NCI-H1092 treated with DMSO at 0.1 percent for 48 hours (cell line): ENCODE results near the gene PYHIN1.

Experiments
- DNase-seq: peaks from one replicate; lab custom pipeline; 2025; lab: John Stamatoyannopoulos, UW

The PYHIN1 gene

DNA sequence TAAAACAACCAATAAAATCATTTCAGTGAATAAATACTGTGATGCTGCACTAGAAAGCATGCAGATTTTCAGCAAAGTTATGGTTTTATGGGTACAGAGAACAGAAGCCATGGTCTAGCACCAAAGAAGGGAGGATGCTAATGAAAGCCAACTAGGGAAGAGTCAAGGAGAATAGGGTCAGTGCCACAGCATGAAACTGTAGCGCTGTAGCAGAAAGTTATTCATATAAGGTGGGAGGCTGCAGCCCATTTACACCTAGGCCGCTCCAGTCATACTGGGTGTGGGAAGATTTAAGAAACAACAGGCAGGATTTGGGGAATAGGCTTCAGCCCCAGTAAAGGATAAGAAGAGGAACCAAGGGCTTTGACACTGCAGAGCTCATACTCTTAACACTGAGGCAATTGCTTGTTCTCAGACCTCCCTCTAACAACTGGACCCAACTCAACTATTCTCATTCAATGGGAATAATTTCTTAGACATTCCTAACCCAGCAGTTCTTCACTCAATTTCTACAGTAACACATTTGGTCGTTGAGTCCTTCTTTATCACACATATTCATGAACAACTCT is 82.7 kb downstream of the PYHIN1 start:
- DNase-seq, result no peak

DNA sequence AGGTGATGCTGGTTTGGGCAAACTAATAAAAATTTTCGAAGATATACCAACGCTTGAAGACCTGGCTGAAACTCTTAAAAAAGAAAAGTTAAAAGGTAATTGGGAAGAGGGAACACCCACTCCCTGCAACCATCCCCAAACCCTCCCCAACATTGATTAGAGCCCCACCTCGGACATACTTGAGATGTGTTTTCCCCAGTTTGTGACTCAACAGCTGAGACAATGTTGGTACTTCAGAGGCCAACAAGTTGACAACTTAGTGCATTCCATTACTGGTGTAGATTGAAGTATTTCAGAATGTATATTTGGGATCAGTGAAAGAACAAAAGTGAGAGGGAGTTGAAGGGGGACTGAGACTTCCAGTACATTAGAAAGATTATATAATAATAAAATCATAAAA is 83.5 kb downstream of the PYHIN1 start:
- no peak for DNase-seq

DNA sequence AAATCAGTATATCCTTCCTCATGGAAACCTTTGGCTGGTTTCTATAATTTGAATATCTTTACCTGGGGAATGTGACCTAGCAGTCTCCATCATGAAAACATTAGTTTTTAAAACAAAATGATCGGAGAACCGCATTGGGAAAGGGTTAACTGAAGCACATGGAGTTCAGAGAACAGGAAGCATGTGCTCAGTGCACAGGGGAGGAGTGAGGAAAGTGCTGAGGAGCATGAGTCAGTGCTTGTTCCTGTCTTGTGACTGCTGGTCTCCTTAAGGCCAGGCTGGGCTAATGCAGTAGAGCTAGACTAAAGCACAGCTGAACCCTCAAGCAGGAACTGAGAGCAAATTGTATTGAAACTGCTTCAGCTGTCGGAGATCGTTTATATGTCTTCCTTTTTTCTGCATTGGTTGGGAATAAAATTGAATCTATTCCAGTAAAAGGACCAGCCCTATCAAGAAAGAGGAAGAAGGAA is 84.1 kb downstream of the PYHIN1 start:
- DNase-seq, result no peak

- no peak for DNase-seq
Observed at GRCh38 chr1:159023723-159024122, 92.4 kb downstream of the PYHIN1 start.

DNA sequence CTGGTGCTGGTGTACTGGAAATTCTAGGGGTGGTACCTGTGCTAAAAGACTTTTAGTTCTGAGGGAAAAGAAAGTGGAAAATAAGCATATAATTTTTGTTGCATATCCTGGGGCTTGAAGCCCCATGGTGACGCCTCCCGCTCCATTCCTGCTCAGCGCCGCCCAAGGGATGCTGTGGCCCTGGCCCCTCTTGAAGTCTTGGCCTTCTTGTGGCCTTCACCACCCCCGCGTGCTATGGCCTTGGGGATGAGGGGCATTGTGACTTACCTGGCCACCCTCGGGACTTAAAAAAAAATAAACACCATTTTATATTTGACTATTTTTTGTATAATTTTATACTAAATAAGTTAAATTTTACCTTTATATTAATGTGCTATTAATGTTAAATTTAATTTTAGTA is 93.7 kb downstream of the PYHIN1 start:
- no peak for DNase-seq
